GM19043 (cell line): ENCODE measurements around the gene OR56B1.
"Not testable (repeated sequence)": the region's sequence is repeated elsewhere in the genome, so short reads cannot be mapped to it uniquely, and the experiment has no call there.

Source experiments
- ATAC-seq: cut with Tn5 transposase; IDR thresholded peaks from one replicate; pipeline ENCODE4 v1.9.1; 2021; ENCODE audit warnings: low read depth; ENCODE audit not compliant: unreplicated experiment

The OR56B1 gene

GRCh38 chr11:5736396-5736795, at the start of gene OR56B1:
Gene OR56B1 (plus strand): TSS chr11:5736448. CDS start chr11:5736517, 69 bp downstream.
- no peak for ATAC-seq

GRCh38 chr11:5688482-5688881, 47.8 kb upstream of the OR56B1 start:
- ATAC-seq: no peak

- ATAC-seq: peak; percentile 65
Observed at GRCh38 chr11:5689551-5689983, 46.7 kb upstream of the OR56B1 start, which contains the start of gene TRIM22. Gene TRIM22 (plus strand): TSS chr11:5689790. CDS start chr11:5696233, 6,443 bp downstream.

GRCh38 chr11:5690216-5690615, 46.0 kb upstream of the OR56B1 start:
- ATAC-seq: no peak

- ATAC-seq: no peak
Observed at GRCh38 chr11:5690736-5691135, 45.5 kb upstream of the OR56B1 start.

GRCh38 chr11:5691238-5691963, 44.8 kb upstream of the OR56B1 start:
- ATAC-seq: not testable (repeated sequence)

GRCh38 chr11:5691964-5692361, 44.3 kb upstream of the OR56B1 start:
- no peak for ATAC-seq

GRCh38 chr11:5694642-5695041, 41.6 kb upstream of the OR56B1 start:
- ATAC-seq: no peak

- ATAC-seq: no peak
Observed at GRCh38 chr11:5695580-5695979, 40.7 kb upstream of the OR56B1 start.

GRCh38 chr11:5696210-5696609, 40.0 kb upstream of the OR56B1 start:
- no peak for ATAC-seq

GRCh38 chr11:5698281-5698680, 38.0 kb upstream of the OR56B1 start:
- no peak for ATAC-seq

GRCh38 chr11:5700421-5701054, 35.7 kb upstream of the OR56B1 start:
- ATAC-seq: no peak

GRCh38 chr11:5701055-5701577, 35.1 kb upstream of the OR56B1 start:
- no peak for ATAC-seq

GRCh38 chr11:5703741-5704536, 32.3 kb upstream of the OR56B1 start:
- ATAC-seq: peak; percentile 65

- ATAC-seq: no peak
Observed at GRCh38 chr11:5705688-5706087, 30.6 kb upstream of the OR56B1 start.

- ATAC-seq: no peak
Observed at GRCh38 chr11:5712507-5712906, 23.7 kb upstream of the OR56B1 start.

GRCh38 chr11:5713695-5714094, 22.6 kb upstream of the OR56B1 start:
- ATAC-seq: no peak

- not testable (repeated sequence) for ATAC-seq
Observed at GRCh38 chr11:5716518-5716917, 19.7 kb upstream of the OR56B1 start.

GRCh38 chr11:5719703-5720495, 16.3 kb upstream of the OR56B1 start:
- ATAC-seq: no peak

- ATAC-seq: no peak
Observed at GRCh38 chr11:5722622-5723021, 13.6 kb upstream of the OR56B1 start.
